NCI-H345 treated with DMSO at 0.1 percent for 48 hours (cell line): ENCODE measurements around the gene UBTD1.

Source experiments
- DNase-seq: peaks from one replicate; lab custom pipeline; 2025; ENCODE audit not compliant: unreplicated experiment; lab: John Stamatoyannopoulos, UW

The UBTD1 gene

DNA sequence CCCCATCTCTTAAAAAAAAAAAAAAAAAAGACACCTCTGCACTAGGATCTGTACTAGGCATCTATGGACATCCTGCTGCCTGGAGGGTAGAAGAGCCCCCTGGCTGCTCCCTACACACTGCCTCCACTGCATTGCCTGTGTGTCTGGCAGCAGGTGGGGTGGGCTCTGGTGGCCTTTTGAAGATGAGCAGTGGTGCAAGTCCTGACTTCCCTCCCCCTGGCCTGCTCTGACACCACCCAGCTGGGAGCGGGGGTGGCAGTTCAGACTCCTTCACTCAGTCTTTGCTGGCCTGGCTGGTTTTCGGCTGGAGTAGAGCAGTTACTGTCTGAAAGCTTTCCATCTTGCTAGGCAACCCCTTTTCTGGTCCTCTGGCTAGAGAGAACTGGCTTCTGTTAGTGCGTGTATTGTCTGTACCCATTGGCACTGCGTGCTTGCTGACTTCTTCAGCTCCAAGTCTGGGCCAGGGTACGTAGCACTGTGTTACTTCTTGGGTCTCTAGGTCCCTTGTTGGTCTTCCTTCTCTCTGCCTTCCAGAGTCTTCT is 108.4 kb downstream of the UBTD1 start:
- DNase-seq = no peak

DNA sequence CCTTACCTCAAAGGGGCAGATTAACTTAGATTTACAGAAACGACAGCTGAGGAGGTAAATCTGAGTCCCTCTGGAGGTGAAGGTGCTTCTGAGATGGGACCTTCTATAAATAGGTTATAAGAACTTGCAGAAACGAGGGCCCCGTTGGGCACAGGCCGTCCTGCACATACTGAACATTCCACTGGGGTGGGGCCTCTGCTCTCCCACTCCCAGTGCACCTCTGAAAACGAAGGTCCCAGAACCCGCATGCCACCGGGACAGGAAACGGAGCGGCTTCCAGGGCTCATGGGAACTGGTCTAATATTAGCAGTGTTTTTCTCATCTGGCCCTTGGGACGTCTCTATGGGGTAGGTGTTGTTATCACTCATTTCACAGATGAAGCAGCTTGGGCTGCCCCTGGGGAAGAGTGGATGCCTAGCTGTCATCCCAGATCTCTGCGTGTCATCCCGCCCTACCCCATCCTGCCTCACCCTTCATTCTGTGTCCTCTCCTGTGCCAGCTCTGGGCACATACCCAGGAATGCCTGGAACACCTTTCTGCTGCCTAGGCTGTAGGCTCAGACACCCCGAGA is 110.4 kb downstream of the UBTD1 start:
- no peak for DNase-seq

- DNase-seq = no peak
These were observed 112.7 kb downstream of the UBTD1 start for GRCh38 chr10:97611473-97611872.

- DNase-seq = no peak
These were observed 113.7 kb downstream of the UBTD1 start for GRCh38 chr10:97612386-97612785.

GRCh38 chr10:97618285-97618684 is 119.6 kb downstream of the UBTD1 start:
- DNase-seq = no peak

DNA sequence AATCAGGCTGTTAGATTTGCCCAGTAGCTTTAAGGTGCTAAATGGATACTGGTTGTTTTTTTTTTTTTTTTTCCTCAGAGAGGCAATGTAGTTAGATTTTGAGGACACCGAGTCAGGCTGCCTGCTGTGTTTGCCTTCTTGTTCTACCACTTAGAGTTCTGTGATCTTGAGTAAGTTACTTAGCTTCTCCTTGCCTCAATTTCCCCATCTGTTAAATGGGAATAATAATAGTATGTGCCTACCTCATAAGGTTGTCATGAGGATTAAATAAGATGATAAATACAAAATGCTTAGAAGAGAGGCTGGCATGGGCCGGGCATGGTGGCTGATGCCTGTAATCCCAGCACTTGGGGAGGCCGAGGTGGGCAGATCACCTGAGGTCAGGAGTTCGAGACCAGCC is 120.0 kb downstream of the UBTD1 start:
- no peak for DNase-seq
